Hepatocyte (in vitro differentiated cells): ENCODE measurements around the gene WDR4. TPM values are rescaled to one million over a fixed set of nuclear protein-coding genes. Genes with fewer than 3 reads are reported as not detected.

Source experiments
- DNase-seq: peaks from one replicate; pipeline ENCODE4 v3.0.0-alpha.2; 2016; ENCODE audit warnings: low spot score
- H2AFZ ChIP-seq: fragments of 200-600 bp; sonication (generic); 2 replicates; pipeline ENCODE4 v1.6.0; 2016; ENCODE audit warnings: antibody characterized with exemption, mild to moderate bottlenecking
- H3K27ac ChIP-seq: fragments of 200-600 bp; sonication (generic); 2 replicates; pipeline ENCODE4 v1.5.1; 2016; ENCODE audit warnings: mild to moderate bottlenecking
- H3K27me3 ChIP-seq: fragments of 200-600 bp; sonication (generic); 2 replicates; pipeline ENCODE4 v1.6.1; 2016
- H3K36me3 ChIP-seq: fragments of 200-600 bp; sonication (generic); replicated peaks from 2 replicates; pipeline ENCODE4 v1.5.1; 2016; ENCODE audit warnings: low read depth; ENCODE audit not compliant: insufficient read depth
- H3K4me1 ChIP-seq: fragments of 200-600 bp; sonication (generic); 2 replicates; pipeline ENCODE4 v1.5.1; 2016; ENCODE audit warnings: mild to moderate bottlenecking, moderate library complexity; ENCODE audit not compliant: insufficient read depth
- H3K4me2 ChIP-seq: fragments of 200-600 bp; sonication (generic); 2 replicates; pipeline ENCODE4 v1.6.0; 2016
- H3K4me3 ChIP-seq: fragments of 200-600 bp; sonication (generic); 2 replicates; pipeline ENCODE4 v1.5.1; 2016; ENCODE audit warnings: mild to moderate bottlenecking
- H3K79me2 ChIP-seq: fragments of 200-600 bp; sonication (generic); 2 replicates; pipeline ENCODE4 v1.6.0; 2017; ENCODE audit warnings: mild to moderate bottlenecking
- H3K9me2 ChIP-seq: fragments of 200-600 bp; sonication (generic); replicated peaks from 2 replicates; pipeline ENCODE4 v1.6.0; 2017; ENCODE audit warnings: mild to moderate bottlenecking; ENCODE audit not compliant: insufficient read depth
- H3K9me3 ChIP-seq: fragments of 200-600 bp; sonication (generic); 2 replicates; pipeline ENCODE4 v1.5.1; 2016; ENCODE audit warnings: low read depth, mild to moderate bottlenecking
- H4K20me1 ChIP-seq: fragments of 200-600 bp; sonication (generic); 2 replicates; pipeline ENCODE4 v1.6.0; 2016; ENCODE audit warnings: mild to moderate bottlenecking; ENCODE audit not compliant: insufficient read depth, poor library complexity, severe bottlenecking
- CTCF ChIP-seq: fragments of 200-600 bp; sonication (generic); IDR thresholded peaks from 2 replicates; pipeline ENCODE4 v1.5.1; 2016; ENCODE audit warnings: antibody characterized with exemption, mild to moderate bottlenecking; ENCODE audit not compliant: poor library complexity
- EZH2 ChIP-seq: fragments of 200-600 bp; sonication (generic); IDR thresholded peaks from 2 replicates; pipeline ENCODE4 v1.6.1; 2016; ENCODE audit warnings: antibody characterized with exemption, mild to moderate bottlenecking, borderline replicate concordance
- EZH2phosphoT487 ChIP-seq: fragments of 200-600 bp; sonication (generic); IDR thresholded peaks from one replicate; pipeline ENCODE4 v1.6.1; 2018; ENCODE audit warnings: antibody characterized with exemption, mild to moderate bottlenecking, low read depth, moderate library complexity; ENCODE audit not compliant: unreplicated experiment, severe bottlenecking
- WGBS: methylation state at CpG from one replicate; pipeline ENCODE4 v1.1.6; 2016; ENCODE audit warnings: low lambda C conversion rate; ENCODE audit errors: missing lambda C conversion rate; 5-methylcytosine and 5-hydroxymethylcytosine counted together
- polyA plus RNA-seq: library from polyadenylated mRNA; unstranded; fragments of >200 nt; fragmentation: Nextera tagmentation; extraction: Ambion mirVana; gene quantifications from 2 replicates; pipeline ENCODE4 v1.2.1, GENCODE V29; 2016
- total RNA-seq: library from RNA; depleted of rRNA; stranded (reverse); fragments of >200 nt; gene quantifications from 2 replicates; pipeline ENCODE4 v1.2.3, GENCODE V29; 2014

WDR4 gene
- total and polyA plus RNA-seq, 2 experiments from 2014 or later = 6.4 to 11.1 TPM

- Histone ChIP-seq H2AFZ (no peak overlapping the region), H3K4me3 (no peak overlapping the region), H3K9me3 (no peaks in the 10 kb centered on the region), H3K4me1 (no peaks in the 10 kb centered on the region), H3K36me3 (no peaks in the 10 kb centered on the region), H3K9me2 (no peaks in the 10 kb centered on the region), H3K79me2 (no peaks in the 10 kb centered on the region), H3K4me2 (no peak overlapping the region), H3K27ac (no peak overlapping the region), H3K27me3 (no peaks in the 10 kb centered on the region), H4K20me1 (no peaks in the 10 kb centered on the region)
- 93% methylated on average over 10 of the region's 10 CpGs for WGBS
- TF ChIP-seq EZH2phosphoT487 (no peak), CTCF (no peak), EZH2 (no peak)
- DNase-seq = no peak
These were observed 33.1 kb downstream of the WDR4 start for GRCh38 chr21:42846221-42846620.

GRCh38 chr21:42845296-42845965, 33.9 kb downstream of the WDR4 start:
- H3K4me2 ChIP-seq = no peak overlapping the region
- no peak overlapping the region for H3K27ac ChIP-seq

GRCh38 chr21:42844411-42845113, 34.8 kb downstream of the WDR4 start:
- no peaks in the 10 kb centered on the region for H3K9me3 ChIP-seq
- no peak overlapping the region for H2AFZ ChIP-seq
- H4K20me1 ChIP-seq = no peaks in the 10 kb centered on the region
- H3K9me2 ChIP-seq = no peaks in the 10 kb centered on the region
- no peaks in the 10 kb centered on the region for H3K4me1 ChIP-seq
- no peak overlapping the region for H3K4me2 ChIP-seq
- no peak overlapping the region for H3K27ac ChIP-seq
- no peaks in the 10 kb centered on the region for H3K27me3 ChIP-seq
- no peaks in the 10 kb centered on the region for H3K79me2 ChIP-seq
- H3K4me3 ChIP-seq = no peak overlapping the region
- H3K36me3 ChIP-seq = no peaks in the 10 kb centered on the region
- WGBS = 81% methylated on average over 22 of the region's 22 CpGs
- no peak for TF ChIP-seq EZH2phosphoT487
- TF ChIP-seq EZH2 = no peak
- no peak for TF ChIP-seq CTCF
- DNase-seq = no peak

More at GRCh38 chr21:42845296-42845965, 33.9 kb downstream of the WDR4 start:
- no peaks in the 10 kb centered on the region for H3K36me3 ChIP-seq
- H3K9me2 ChIP-seq = no peaks in the 10 kb centered on the region
- H3K4me3 ChIP-seq = no peak overlapping the region
- WGBS = 91% methylated on average over 21 of the region's 21 CpGs
- no peaks in the 10 kb centered on the region for H3K79me2 ChIP-seq
- H3K4me1 ChIP-seq = no peaks in the 10 kb centered on the region
- H3K27me3 ChIP-seq = no peaks in the 10 kb centered on the region
- no peaks in the 10 kb centered on the region for H4K20me1 ChIP-seq
- H3K9me3 ChIP-seq = no peaks in the 10 kb centered on the region
- no peak for TF ChIP-seq EZH2
- TF ChIP-seq CTCF = no peak
- TF ChIP-seq EZH2phosphoT487 = no peak
- H2AFZ ChIP-seq = no peak overlapping the region
- no peak for DNase-seq
